Cortex of kidney (tissue), 1 donor: Measurements from ENCODE around the gene CAPN10.

Experiments used
- DNase-seq: peaks from one replicate; lab custom pipeline; 2025; lab: John Stamatoyannopoulos, UW

The CAPN10 gene

DNA sequence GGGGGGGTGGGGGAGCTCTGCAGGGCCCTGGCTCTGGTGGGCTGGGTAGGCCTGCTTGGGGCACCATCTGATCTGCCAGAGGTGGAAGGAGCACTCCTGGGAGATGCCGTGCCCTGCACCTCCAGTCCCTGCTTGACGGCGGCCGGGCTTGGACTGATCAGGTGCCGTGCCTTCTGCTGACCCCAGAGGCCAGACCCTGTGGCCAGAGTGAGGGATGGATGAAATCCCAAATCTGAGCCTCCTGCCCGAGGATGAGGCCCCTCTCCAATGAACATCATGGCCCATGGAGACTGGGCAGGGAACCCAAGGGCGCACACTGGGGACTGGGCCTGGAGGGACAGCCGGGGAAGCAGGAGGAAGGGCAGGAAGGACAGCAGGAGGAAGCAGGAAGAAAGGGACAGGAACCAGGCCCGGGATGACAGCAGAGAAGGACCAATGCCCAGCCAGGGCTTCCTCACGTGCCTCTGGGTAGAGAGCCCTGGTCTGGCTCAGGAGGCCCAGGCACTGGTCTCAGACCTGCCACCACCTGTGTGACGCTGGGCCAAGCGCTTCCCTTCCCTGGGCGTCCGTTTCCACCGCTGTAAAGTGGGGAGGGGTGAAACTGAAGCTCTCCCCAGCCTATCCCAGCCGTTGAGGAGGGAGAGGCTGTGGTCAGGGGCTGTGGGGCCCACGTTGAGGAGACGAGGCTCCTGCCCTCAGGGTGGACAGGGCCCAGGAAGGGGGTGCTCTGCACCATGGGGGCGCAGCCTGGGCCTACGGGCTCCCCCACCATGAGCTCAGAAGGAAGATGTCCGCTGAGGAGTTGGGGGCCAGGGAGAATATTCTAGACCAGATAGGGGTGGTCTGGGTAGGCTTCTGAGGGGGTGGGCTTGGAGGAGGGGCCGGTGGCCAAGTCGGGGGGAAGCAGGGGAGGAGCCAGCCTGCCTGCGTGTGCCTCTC lies 37.7 kb downstream of the CAPN10 start:
- no peak for DNase-seq

DNA sequence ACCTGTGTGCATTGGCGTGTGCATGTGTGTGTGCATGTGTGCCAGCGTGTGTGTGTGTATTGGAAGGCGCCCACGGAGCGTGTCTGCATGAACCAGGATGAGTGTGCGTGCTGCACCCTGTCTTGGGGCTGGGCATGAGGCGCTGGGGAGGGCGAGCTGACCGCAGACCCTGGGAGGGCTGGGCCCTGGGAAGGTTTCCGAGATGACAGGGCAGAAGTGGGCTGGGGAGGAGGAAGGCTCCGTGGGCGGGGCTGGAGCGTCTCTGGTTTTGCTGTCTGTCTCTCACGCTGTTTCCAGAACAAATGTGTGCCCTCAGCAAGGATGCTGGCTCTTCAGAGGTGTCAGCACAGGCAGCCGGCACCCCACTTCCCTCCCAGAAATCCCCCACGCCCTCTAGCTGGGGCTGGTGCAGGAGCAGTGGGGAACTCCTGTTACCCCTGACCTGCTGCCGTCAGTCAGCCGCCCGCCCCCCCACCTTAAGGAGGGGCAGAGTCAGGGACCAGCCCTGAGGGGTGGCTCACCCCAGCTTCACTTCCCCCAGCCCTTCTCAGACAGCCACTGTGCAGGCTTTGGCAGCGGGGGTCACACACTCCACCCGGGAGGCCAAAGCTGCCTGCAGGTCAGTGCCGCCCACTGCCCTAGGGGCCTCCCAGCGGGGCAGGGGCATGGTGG lies 38.6 kb downstream of the CAPN10 start, which contains the start of gene GPR35:
GPR35 (plus strand) TSS at position 531 of the 672 bp plus-strand sequence. CDS start 4,473 bp downstream, outside the sequence.
- DNase-seq, result no peak

DNA sequence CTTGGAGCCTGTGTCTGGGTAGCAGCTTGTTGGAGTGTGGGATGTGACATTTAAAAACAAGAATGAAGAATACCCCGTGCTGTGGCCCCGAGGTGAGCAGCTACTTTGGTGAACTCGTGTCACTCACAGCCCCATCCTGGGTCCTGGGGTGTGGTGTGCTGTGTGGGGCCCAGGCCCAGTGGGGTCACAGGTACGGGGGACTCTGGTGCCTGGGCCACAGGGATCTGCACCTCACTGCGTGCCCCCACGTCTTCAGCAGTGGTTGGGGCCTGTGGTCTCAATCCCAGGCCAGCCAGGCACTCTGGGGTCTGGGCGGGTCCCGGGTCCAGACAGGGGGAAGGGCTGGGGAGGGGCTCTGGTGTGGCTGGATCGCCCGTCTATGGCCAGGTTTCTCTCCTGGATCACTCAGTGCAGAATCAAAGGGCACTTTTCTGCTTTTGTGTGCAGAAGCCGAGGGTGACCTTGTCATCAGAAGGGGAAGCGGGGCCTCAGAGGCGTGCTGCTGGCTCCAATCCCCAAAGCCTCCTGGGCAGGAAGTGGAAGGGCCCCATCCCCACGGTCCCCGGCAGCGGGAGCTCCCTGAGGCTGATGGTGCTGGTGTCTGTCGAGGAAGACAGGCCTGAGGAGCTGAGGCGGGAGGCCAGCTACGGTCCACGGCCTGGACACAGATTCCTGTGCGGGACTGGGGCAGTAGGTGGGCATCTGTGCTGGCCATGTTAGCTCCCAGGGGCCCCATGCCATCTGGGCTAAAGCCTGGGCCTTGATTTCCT lies 40.2 kb downstream of the CAPN10 start:
- DNase-seq, result no peak

DNA sequence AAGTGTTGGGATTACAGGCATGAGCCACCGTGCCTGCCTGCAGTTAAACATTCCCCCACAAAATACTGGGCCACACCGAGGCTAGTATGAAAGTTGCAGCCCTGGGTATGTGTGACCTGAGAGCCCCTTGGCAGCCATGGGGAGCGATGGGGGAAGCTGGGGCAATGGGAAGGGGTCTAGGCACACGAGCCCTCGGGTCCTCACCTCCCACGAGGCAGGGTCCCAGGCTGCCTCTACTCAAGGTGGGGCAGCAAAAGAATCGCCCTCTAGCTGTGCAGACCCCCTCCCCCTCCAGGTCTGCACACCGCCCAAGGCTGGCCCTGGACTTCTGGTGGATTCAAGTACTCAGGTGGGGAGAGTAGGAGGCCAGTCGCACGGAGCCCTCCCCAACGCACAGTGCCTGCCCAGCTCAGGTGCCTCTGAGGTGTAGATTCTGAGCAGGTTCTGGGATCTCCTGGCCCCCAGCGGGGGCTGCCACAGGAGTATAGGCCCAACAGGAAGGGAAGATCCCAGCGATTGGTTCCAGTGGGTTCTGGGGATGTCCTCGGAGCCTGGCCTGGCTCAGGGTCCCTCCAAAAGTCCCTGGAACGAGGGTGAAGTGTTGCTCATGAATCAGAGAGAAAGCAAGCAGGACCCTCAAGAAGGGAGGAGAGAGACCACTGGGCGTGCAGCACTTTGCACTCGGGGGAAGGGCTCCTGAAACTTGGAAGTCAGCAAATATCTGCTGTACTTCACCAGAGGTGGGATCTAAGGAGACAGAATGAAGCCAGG lies 41.4 kb downstream of the CAPN10 start:
- no peak for DNase-seq

DNA sequence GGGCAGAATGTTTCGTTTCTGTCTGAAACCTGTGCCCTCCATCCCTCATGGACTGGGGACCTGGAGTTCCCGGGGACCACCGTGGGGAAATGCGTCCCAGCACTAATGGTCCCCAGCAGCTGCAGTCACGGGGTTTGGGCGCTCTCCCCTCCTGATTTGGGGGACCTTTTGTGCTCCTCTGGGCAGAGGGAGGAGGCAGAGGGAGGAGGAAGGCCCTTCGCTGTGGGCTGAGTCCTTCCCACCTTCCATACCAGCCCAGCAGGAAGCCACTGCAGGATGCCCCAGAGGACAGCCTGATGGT lies 41.9 kb downstream of the CAPN10 start:
- no peak for DNase-seq

DNA sequence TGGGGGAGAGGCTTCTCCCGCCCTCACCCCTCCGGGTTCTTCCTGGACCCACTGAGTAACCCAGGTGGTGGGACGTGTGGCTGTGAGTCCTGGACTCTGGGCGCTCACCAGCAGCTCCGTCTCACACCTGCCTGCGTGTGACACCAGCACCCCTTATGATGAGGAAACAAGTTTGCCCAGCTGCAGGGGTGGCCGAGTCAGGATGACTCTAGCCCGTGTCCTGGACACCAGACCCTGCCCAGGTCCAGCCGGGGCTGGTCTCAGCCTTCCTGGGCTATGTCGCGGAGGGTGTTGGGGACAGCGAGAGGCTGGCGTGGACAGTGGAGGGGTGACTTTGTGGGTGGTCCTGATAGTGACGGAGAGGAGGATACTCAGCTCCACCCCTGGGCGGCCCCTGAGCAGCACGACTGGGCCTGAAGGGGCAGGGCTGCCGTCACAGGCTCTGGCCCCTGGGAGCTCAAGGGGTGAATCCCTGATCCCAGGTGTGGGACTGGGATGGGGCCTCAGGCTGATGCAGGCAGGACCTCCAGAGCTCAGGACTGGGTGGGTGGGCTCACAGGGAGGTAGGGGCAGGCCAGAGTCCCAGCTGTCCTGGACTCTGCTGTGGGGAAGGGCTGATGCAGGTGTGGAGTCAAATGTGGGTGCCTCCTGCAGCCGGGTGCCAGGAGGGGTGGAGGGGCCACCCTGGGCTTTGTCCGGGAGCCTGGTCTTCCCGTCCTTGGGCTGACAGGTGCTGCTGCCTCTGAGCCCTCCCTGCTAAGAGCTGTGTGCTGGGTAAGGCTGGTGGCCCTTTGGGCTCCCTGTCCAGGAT lies 42.5 kb downstream of the CAPN10 start:
- DNase-seq, result no peak

DNA sequence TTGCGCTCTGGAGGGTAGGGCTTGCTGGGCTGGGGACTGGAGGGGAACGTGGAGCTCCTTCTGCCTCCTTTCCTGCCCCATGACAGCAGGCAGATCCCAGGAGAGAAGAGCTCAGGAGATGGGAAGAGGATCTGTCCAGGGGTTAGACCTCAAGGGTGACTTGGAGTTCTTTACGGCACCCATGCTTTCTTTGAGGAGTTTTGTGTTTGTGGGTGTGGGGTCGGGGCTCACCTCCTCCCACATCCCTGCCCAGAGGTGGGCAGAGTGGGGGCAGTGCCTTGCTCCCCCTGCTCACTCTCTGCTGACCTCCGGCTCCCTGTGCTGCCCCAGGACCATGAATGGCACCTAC lies 43.1 kb downstream of the CAPN10 start:
- no peak for DNase-seq

DNA sequence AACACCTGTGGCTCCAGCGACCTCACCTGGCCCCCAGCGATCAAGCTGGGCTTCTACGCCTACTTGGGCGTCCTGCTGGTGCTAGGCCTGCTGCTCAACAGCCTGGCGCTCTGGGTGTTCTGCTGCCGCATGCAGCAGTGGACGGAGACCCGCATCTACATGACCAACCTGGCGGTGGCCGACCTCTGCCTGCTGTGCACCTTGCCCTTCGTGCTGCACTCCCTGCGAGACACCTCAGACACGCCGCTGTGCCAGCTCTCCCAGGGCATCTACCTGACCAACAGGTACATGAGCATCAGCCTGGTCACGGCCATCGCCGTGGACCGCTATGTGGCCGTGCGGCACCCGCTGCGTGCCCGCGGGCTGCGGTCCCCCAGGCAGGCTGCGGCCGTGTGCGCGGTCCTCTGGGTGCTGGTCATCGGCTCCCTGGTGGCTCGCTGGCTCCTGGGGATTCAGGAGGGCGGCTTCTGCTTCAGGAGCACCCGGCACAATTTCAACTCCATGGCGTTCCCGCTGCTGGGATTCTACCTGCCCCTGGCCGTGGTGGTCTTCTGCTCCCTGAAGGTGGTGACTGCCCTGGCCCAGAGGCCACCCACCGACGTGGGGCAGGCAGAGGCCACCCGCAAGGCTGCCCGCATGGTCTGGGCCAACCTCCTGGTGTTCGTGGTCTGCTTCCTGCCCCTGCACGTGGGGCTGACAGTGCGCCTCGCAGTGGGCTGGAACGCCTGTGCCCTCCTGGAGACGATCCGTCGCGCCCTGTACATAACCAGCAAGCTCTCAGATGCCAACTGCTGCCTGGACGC lies 43.6 kb downstream of the CAPN10 start:
- no peak for DNase-seq

DNA sequence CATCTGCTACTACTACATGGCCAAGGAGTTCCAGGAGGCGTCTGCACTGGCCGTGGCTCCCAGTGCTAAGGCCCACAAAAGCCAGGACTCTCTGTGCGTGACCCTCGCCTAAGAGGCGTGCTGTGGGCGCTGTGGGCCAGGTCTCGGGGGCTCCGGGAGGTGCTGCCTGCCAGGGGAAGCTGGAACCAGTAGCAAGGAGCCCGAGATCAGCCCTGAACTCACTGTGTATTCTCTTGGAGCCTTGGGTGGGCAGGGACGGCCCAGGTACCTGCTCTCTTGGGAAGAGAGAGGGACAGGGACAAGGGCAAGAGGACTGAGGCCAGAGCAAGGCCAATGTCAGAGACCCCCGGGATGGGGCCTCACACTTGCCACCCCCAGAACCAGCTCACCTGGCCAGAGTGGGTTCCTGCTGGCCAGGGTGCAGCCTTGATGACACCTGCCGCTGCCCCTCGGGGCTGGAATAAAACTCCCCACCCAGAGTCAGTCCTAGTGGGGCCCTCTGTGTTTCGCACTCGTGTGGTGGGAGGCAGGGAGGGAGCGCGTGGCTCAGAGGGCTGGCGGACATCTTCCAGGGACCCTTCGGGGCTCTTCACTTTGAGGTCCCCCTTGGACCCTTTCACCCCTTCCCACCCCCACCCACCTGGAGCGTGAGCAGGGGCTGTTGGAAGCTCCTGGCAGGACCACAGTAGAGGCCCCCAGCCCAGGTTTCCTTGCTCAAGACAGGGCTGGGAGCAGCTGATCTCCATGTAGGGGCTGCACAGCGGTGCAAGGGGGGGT lies 44.4 kb downstream of the CAPN10 start:
- no peak for DNase-seq

DNA sequence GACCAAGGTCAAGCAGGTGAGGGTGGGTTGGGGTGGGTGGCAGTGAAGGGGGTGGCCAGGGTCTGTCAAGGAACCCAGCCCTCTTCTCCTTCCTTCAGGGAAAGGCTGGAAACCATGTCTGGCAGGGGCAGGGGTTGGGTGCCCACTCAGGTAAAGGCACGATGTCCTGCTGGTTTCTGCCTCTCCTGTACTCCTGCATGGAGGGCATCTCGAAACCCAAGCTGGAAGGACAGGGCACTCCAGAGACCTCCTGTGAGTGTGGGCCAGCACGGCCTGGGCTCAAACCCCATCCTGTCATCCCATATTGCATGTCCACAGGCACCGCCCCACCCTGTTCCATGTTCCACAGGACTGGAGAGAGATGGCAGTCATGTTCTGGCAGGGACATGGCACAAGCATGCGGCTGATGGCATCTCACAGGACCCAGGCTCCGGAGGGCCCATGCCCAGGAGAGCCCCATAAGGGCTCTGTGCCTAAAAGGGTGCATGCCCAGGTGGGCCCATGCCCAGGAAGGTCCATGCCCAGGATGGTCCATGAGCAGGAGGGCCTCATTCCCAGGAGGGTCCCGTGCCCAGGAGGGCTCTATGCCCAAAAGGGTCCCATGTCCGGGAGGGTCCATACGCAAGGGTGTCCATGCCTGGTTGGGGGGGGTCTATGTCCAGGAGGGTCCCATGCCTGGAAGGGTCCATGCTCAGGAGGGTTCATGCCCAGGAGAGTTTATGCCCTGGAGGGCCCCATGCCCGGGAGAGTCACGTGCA lies 45.2 kb downstream of the CAPN10 start:
- DNase-seq, result no peak

DNA sequence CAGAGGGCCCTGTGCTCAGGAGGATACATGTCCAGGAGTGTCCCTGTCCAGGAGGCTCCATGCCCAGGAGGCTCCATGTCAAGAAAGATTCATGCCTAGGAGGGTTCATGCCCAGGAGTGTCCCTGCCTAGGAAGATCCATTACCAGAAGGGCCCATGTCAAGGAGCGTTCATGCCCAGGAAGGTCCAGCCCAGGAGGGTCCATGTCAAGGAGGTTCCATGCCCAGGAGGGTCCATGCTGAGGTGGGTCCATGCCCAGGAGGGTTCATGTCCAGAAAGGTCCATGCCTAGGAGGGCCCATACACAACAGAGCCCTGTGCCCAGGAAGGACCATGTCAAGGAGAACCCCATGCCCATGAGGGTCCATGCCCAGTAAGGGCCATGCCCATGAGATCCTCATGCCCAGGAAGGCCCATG lies 45.8 kb downstream of the CAPN10 start:
- no peak for DNase-seq

DNA sequence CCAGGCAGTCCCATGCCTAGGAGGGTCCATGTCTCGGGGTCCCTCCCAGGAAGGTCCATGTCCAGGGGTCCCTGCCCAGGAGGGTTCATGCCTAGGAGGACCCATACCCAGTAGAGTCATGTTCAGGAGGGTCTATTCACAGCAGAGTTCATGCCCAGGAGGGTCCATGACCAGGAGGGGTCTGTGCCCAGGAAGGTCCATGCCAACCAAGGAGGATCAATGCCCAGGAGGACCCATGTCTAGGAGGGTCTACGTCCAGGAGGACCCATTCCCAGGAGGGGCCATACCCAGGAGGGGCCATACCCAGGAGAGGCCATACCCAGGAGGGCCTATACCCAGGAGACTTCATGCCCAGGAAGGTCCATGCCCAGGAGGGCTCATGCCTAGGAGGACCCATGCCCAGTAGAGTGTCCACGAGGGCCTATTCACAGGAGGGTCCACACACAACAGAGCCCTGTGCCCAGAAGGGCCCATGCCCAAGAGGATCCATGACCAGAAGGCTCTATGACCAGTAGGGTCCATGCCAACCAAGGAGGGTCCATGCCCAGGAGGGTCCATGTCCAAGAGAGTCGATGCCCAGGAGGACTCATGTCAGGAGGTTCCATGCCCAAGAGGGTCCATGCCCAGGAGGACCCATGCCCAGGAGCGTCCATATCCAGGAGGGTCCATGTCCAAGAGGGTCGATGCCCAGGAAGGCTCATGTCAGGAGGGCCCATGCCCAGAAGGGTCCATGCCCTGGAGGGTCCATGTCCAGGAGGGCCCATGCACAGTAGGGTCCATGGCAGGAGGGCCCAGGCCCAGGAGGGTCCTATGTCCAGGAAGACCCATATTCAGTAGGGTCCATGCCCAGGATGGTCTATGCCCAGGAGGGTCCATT lies 48.8 kb downstream of the CAPN10 start:
- no peak for DNase-seq

DNA sequence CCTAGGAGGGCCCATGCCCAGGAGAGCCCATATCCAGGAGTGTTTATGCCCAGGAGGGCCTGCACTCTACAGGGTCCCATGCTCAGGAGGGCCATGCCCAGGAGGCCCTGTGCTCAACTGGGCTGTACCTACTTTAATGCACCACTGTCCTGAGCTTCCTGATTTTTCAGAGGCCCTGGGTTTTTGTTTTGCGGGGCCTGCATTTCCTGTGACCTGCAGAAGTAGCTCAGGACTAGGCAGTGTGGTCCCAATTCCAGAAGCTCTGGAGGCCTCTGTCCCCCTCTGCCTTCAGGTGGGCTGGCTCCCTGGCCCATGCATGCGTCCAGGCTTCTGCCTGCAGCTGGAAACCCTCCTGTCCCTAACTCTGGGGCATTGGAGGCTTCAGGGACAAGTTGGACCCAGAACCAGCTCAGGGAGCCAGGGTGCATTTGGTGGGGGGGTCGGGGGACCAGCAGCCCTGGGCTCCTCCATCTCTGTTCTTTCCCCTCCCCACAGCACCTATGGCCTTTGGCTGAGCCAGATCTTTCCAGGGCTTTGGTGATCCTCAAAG lies 49.5 kb downstream of the CAPN10 start:
- DNase-seq, result no peak

DNA sequence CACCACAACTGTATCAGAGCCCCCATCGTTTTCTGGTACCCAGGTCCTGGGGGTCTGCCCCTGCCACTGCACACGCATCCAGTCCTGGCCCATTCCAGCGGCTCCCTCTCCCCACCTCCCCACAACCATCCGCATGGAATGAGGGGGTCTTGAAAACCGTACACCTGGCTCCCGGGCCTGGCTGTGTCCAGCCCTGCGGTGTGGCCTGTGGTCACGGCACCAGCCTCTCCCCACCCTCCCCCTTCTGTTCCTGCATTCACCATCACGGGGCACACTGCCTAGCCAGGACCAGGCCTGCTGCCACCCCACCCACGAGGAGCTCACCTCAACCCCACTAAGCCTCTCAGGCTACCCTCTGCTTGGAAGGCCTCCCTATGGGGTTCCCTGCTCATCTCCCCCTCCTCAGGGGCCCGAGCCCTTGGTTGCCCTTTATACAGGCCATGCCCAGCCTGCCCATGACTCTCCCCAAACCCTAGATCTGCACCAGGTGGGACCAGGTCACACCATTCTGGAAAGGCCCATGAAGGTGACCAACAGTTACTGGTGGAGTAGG lies 50.1 kb downstream of the CAPN10 start:
- no peak for DNase-seq

DNA sequence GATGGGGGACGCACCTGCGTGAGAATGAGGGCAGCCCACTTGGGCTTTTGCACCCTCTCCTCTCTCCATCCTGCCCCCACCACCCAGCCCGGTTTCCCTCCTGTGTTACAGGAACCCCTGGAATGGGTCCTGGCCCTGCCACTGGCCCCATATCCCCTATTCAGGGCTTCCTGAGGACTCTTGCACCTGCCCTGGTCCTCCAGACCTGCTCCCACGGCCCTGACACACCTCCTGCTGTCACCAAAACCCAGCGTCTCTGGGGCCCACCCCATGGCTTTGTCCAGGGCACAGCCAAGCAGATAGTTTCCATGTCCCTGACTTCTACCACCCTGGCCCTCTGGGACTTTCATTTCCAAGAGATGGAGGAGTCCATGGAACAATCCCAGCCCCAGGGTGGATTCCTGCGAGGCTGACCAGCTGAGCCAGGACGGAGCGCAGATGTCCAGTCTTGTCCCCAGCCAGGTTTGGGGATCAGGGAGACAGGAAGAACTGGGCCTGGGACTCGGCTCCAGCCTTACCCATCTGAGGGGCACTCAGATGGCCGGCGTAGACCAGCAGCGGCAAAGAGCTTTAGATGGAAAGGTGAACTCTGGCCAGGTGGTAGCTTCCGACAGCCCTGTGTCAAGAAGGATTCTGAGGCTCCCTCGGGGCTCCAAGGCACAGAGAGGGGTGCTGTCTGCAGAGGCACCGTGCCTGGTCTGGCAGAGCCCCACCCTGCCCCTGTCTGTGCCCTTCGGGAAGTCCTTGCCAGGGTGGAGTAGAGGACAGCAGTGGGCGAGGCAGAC lies 50.8 kb downstream of the CAPN10 start:
- no peak for DNase-seq

DNA sequence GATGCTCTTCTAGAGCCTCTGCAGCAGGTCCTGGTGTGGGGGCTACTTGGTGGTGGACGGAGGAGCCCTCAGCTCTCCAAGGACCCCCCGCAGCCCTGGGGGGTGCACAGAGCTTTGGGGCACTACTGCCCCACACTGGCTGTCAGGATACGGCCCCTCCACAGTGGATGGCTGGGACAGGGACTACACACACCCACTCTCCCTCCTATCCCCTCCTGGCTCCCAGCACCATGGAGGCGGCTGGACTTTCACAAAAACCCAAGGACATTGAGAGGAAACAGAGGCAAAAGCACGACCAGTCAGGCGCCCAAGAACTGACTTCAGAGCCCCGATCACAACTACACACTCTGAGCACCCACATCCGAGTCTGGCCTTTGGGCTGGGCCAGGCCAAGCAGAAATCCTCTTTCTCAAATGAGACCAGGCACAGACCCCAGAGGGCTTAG lies 51.4 kb downstream of the CAPN10 start:
- no peak for DNase-seq
